Activated CD8-positive, alpha-beta T cell treated with anti-CD3 and anti-CD28 coated beads for 36 hours (primary cell): ENCODE data around the gene CLPTM1L. TPM values are rescaled to one million over a fixed set of nuclear protein-coding genes. Genes with fewer than 3 reads are reported as not detected.
"Not testable (repeated sequence)": the region's sequence is repeated elsewhere in the genome, so short reads cannot be mapped to it uniquely, and the experiment has no call there.

Experiments
- ATAC-seq: fragments of 200-7000 bp; cut with Tn5 transposase; one replicate; pipeline ENCODE4 v1.10.0; 2021; ENCODE audit warnings: mild to moderate bottlenecking, moderate library complexity
- CTCF ChIA-PET: fragments of 350-600 bp; sonication (Branson Sonifier 250); formaldehyde crosslinking; loops from one replicate; lab custom pipeline; 2021; ENCODE audit warnings: antibody characterized with exemption; lab: Charles Lee
- POLR2A ChIA-PET: fragments of 350-600 bp; sonication (Branson Sonifier 250); formaldehyde crosslinking; loops from one replicate; lab custom pipeline; 2021; ENCODE audit warnings: antibody characterized with exemption; lab: Charles Lee
- DNase-seq: peaks from one replicate; pipeline ENCODE4 v3.0.0-alpha.2; 2020
- H3K27ac Mint-ChIP-seq: one replicate; pipeline ENCODE4 v1.8.0; 2021; ENCODE audit warnings: mild to moderate bottlenecking, mixed read lengths
- H3K27me3 Mint-ChIP-seq: one replicate; pipeline ENCODE4 v1.8.0; 2021; ENCODE audit warnings: mixed read lengths
- H3K36me3 Mint-ChIP-seq: one replicate; pipeline ENCODE4 v1.8.0; 2021; ENCODE audit warnings: low read depth, mixed read lengths
- H3K4me1 Mint-ChIP-seq: one replicate; pipeline ENCODE4 v1.8.0; 2021; ENCODE audit warnings: low read depth, mixed read lengths
- H3K4me3 Mint-ChIP-seq: one replicate; pipeline ENCODE4 v1.8.0; 2021; ENCODE audit warnings: mild to moderate bottlenecking, moderate library complexity, mixed read lengths
- H3K9me3 Mint-ChIP-seq: one replicate; pipeline ENCODE4 v1.8.0; 2021; ENCODE audit warnings: mixed read lengths
- CTCF ChIP-seq: fragments of 200-600 bp; IDR thresholded peaks from one replicate; pipeline ENCODE4 v1.8.0; 2022; ENCODE audit warnings: antibody characterized with exemption, mild to moderate bottlenecking
- intact Hi-C: fragments of 100-400 bp; cut with micrococcal nuclease; formaldehyde crosslinking; loops from one replicate; pipeline ENCODE4 v1.10.0; 2022
- total RNA-seq, 2 experiments: library from RNA; stranded (reverse); gene quantifications; one replicate each; pipeline ENCODE4 v1.2.3, GENCODE V29; 2021

CLPTM1L gene
- total RNA-seq, 2 experiments from 2014 or later: 51.4 to 56.2 TPM

GRCh38 chr5:1334831-1335539 is 9.9 kb downstream of the CLPTM1L start:
- Mint-ChIP-seq H3K27me3 (no peaks in the 10 kb centered on the region), H3K36me3 (peaks cover 22% of the 10 kb centered on the region), H3K4me3 (no peak overlapping the region), H3K9me3 (no peaks in the 10 kb centered on the region), H3K27ac (no peak overlapping the region), H3K4me1 (peaks cover 3% of the 10 kb centered on the region)
- intact Hi-C loops: no loop called here
- POLR2A ChIA-PET: interaction anchor here (1.9 kb wide), 1 partner anchor 10 kb away, joined by 5 read pairs; the partner anchor contains the start of gene CLPTM1L
- TF ChIP-seq CTCF: no peak
- ATAC-seq (no peak), DNase-seq (no peak)
- CTCF ChIA-PET: no interaction called here

GRCh38 chr5:1333986-1334385 is 10.9 kb downstream of the CLPTM1L start:
- no peak for DNase-seq
- no peaks in the 10 kb centered on the region for H3K27me3 Mint-ChIP-seq
- no peak for TF ChIP-seq CTCF
- ATAC-seq: no peak
- intact Hi-C loops: no loop called here
- peaks cover 21% of the 10 kb centered on the region for H3K36me3 Mint-ChIP-seq
- H3K4me1 Mint-ChIP-seq: peaks cover 3% of the 10 kb centered on the region
- H3K4me3 Mint-ChIP-seq: no peak overlapping the region
- POLR2A ChIA-PET: no interaction called here
- H3K27ac Mint-ChIP-seq: no peak overlapping the region
- CTCF ChIA-PET: no interaction called here
- H3K9me3 Mint-ChIP-seq: no peaks in the 10 kb centered on the region

GRCh38 chr5:1333286-1333685 is 11.6 kb downstream of the CLPTM1L start:
- DNase-seq, H3K4me1 Mint-ChIP-seq, POLR2A ChIA-PET, CTCF ChIA-PET, H3K9me3 Mint-ChIP-seq, ATAC-seq, intact Hi-C loops, H3K27ac Mint-ChIP-seq, H3K4me3 Mint-ChIP-seq, H3K27me3 Mint-ChIP-seq: not testable (repeated sequence)
- peaks cover 20% of the 10 kb centered on the region for H3K36me3 Mint-ChIP-seq

GRCh38 chr5:1332461-1333001 is 12.4 kb downstream of the CLPTM1L start:
- H3K27me3 Mint-ChIP-seq: no peaks in the 10 kb centered on the region
- POLR2A ChIA-PET: interaction anchor here (0.6 kb wide), 1 partner anchor 70 kb away, joined by 3 read pairs; no protein-coding TSS in a partner anchor
- no peak overlapping the region for H3K4me3 Mint-ChIP-seq
- DNase-seq (no peak), ATAC-seq (peak; percentile 83)
- CTCF ChIA-PET: no interaction called here
- peaks cover 6% of the 10 kb centered on the region for H3K4me1 Mint-ChIP-seq
- H3K36me3 Mint-ChIP-seq: peaks cover 17% of the 10 kb centered on the region
- intact Hi-C loops: no loop called here
- H3K27ac Mint-ChIP-seq: peak overlapping the region; percentile 16
- no peak for TF ChIP-seq CTCF
- no peaks in the 10 kb centered on the region for H3K9me3 Mint-ChIP-seq

- Mint-ChIP-seq H3K9me3 (no peaks in the 10 kb centered on the region), H3K36me3 (peaks cover 15% of the 10 kb centered on the region), H3K27me3 (no peaks in the 10 kb centered on the region), H3K4me1 (peaks cover 4% of the 10 kb centered on the region), H3K4me3 (no peak overlapping the region), H3K27ac (peak overlapping the region; percentile 16)
- ATAC-seq (no peak), DNase-seq (no peak)
- intact Hi-C loops: no loop called here
- CTCF ChIA-PET: no interaction called here
- no peak for TF ChIP-seq CTCF
- POLR2A ChIA-PET: interaction anchor here (0.6 kb wide), 1 partner anchor 70 kb away, joined by 3 read pairs; no protein-coding TSS in a partner anchor
Measured at GRCh38 chr5:1331861-1332405, 13.0 kb downstream of the CLPTM1L start.
